Body of pancreas (tissue), 4 donors: ENCODE results near the gene SOX12.

Experiments used
- CTCF ChIP-seq, 7 experiments: fragments of 450-650 bp in 4 of 7; fragments of 200-600 bp in 3 of 7; sonication (generic) in 3 of 7; IDR thresholded peaks; one replicate each; pipeline ENCODE4 v1.5.1; 2016 to 2019; ENCODE audit warnings: antibody characterized with exemption in 7 of 7
- POLR2A ChIP-seq, 3 donors: fragments of 450-650 bp; IDR thresholded peaks; one replicate each; pipeline ENCODE4 v1.6.1; 2016; ENCODE audit warnings: antibody characterized with exemption in 3 of 3, mild to moderate bottlenecking in 2 of 3

GRCh38 chr20:347317-347639 lies 21.9 kb downstream of the SOX12 start:
- no peak for TF ChIP-seq POLR2A (IDR thresholded peaks at IDR 0.05)
- no peak for TF ChIP-seq CTCF (IDR thresholded peaks at IDR 0.05)
